ENCODE measurements around the gene ARMCX2.
"Not testable (repeated sequence)": the region's sequence is repeated elsewhere in the genome, so short reads cannot be mapped to it uniquely, and the experiment has no call there.

Gene ARMCX2

GRCh38 chrX:101659601-101660063 lies at the start of gene ARMCX2:
ARMCX2 (minus strand) TSS chrX:101659850; CDS start chrX:101657588, 2,262 bp downstream.
- no peak for DNase-seq

- no peak for DNase-seq
These were observed 49.7 kb upstream of the ARMCX2 start for GRCh38 chrX:101709384-101709783.

GRCh38 chrX:101708163-101708562 lies 48.5 kb upstream of the ARMCX2 start:
- DNase-seq, result no peak

- DNase-seq, result no peak
These were observed 33.8 kb upstream of the ARMCX2 start for GRCh38 chrX:101693476-101693875.

- DNase-seq, result no peak
These were observed 32.2 kb upstream of the ARMCX2 start for GRCh38 chrX:101691835-101692234.

- no peak for DNase-seq
These were observed 26.9 kb upstream of the ARMCX2 start for GRCh38 chrX:101686574-101686973.

- no peak for DNase-seq
These were observed 26.3 kb upstream of the ARMCX2 start for GRCh38 chrX:101685923-101686322.

GRCh38 chrX:101682723-101683122 lies 23.1 kb upstream of the ARMCX2 start:
- no peak for DNase-seq

- DNase-seq, result no peak
These were observed 17.4 kb upstream of the ARMCX2 start for GRCh38 chrX:101677028-101677427.

GRCh38 chrX:101676571-101676970 lies 16.9 kb upstream of the ARMCX2 start:
- no peak for DNase-seq

GRCh38 chrX:101668143-101668542 lies 8.5 kb upstream of the ARMCX2 start:
- DNase-seq, result no peak

- DNase-seq, result peak; percentile 43 to 52
These were observed 774 bp downstream of the ARMCX2 start for GRCh38 chrX:101658661-101659491.

GRCh38 chrX:101657495-101657894 lies 2.2 kb downstream of the ARMCX2 start:
- DNase-seq, result no peak

- DNase-seq, result no peak
These were observed 2.8 kb downstream of the ARMCX2 start for GRCh38 chrX:101656817-101657216.

- DNase-seq, result no peak
These were observed 4.1 kb downstream of the ARMCX2 start for GRCh38 chrX:101655534-101655933.

- not testable (repeated sequence) for DNase-seq
These were observed 11.9 kb downstream of the ARMCX2 start for GRCh38 chrX:101647716-101648115.

- no peak for DNase-seq
These were observed 17.6 kb downstream of the ARMCX2 start for GRCh38 chrX:101642093-101642492.

GRCh38 chrX:101639583-101639982 lies 20.1 kb downstream of the ARMCX2 start:
- no peak for DNase-seq

- no peak for DNase-seq
These were observed 40.3 kb downstream of the ARMCX2 start for GRCh38 chrX:101619364-101619763.

GRCh38 chrX:101617211-101618191 lies 42.1 kb downstream of the ARMCX2 start, which contains the start of gene ARMCX6:
ARMCX6 (minus strand) TSS chrX:101618000; CDS start chrX:101616620, 1,380 bp downstream.
- DNase-seq, result peak; percentile 61 to 80

GRCh38 chrX:101605728-101606127 lies 53.9 kb downstream of the ARMCX2 start:
- no peak for DNase-seq

Data from stimulated activated CD4-positive, alpha-beta T cell treated with anti-CD3 and anti-CD28 coated beads, Interleukin-4, amount 100 ng/mL, for 4 hours (primary cell).